HTERT RPE-1 (cell line): ENCODE measurements around the gene CD1D.
"Not testable (repeated sequence)": the region's sequence is repeated elsewhere in the genome, so short reads cannot be mapped to it uniquely, and the experiment has no call there.

Source experiments
- in situ Hi-C: fragments of 300-500 bp; cut with MboI; formaldehyde crosslinking; loops from 4 replicates; pipeline ENCODE4 v1.14.3; 2020; ENCODE audit warnings: low sequenced_read_pairs

The CD1D gene

GRCh38 chr1:158175915-158176314, 4.8 kb upstream of the CD1D start:
- in situ Hi-C loops = not testable (repeated sequence)

GRCh38 chr1:158176399-158176798, 4.3 kb upstream of the CD1D start:
- in situ Hi-C loops = no loop called here

- in situ Hi-C loops = not testable (repeated sequence)
These were observed 3.6 kb upstream of the CD1D start for GRCh38 chr1:158176849-158177699.

- in situ Hi-C loops = no loop called here
These were observed 2.8 kb upstream of the CD1D start for GRCh38 chr1:158177700-158178450.

GRCh38 chr1:158179301-158180041, 1.2 kb upstream of the CD1D start:
- in situ Hi-C loops = no loop called here

- in situ Hi-C loops = no loop called here
These were observed 855 bp downstream of the CD1D start for GRCh38 chr1:158181577-158181922.

GRCh38 chr1:158185770-158186169, 5.1 kb downstream of the CD1D start:
- in situ Hi-C loops = no loop called here

GRCh38 chr1:158186180-158186579, 5.5 kb downstream of the CD1D start:
- in situ Hi-C loops = no loop called here

GRCh38 chr1:158188611-158189010, 7.9 kb downstream of the CD1D start:
- in situ Hi-C loops = no loop called here

GRCh38 chr1:158189624-158190023, 8.9 kb downstream of the CD1D start:
- in situ Hi-C loops = no loop called here

GRCh38 chr1:158191299-158191698, 10.6 kb downstream of the CD1D start:
- in situ Hi-C loops = no loop called here

GRCh38 chr1:158196461-158196860, 15.8 kb downstream of the CD1D start:
- in situ Hi-C loops = no loop called here

GRCh38 chr1:158199849-158200248, 19.2 kb downstream of the CD1D start:
- in situ Hi-C loops = no loop called here

- in situ Hi-C loops = no loop called here
These were observed 19.8 kb downstream of the CD1D start for GRCh38 chr1:158200527-158200926.

GRCh38 chr1:158203693-158204457, 23.2 kb downstream of the CD1D start:
- in situ Hi-C loops = no loop called here

- in situ Hi-C loops = no loop called here
These were observed 23.7 kb downstream of the CD1D start for GRCh38 chr1:158204458-158204827.

GRCh38 chr1:158208586-158209116, 28.0 kb downstream of the CD1D start:
- in situ Hi-C loops = no loop called here

GRCh38 chr1:158212320-158212719, 31.6 kb downstream of the CD1D start:
- in situ Hi-C loops = no loop called here

- in situ Hi-C loops = not testable (repeated sequence)
These were observed 42.8 kb downstream of the CD1D start for GRCh38 chr1:158223445-158223844.

GRCh38 chr1:158227904-158228623, 47.4 kb downstream of the CD1D start:
- in situ Hi-C loops = no loop called here
